Fibroblast of lung (primary cell): Measurements from ENCODE around the gene NEDD4L.

Source experiments
- CTCF ChIP-seq, 2 donors: IDR thresholded peaks in 1 of 2; conservative IDR thresholded peaks in 1 of 2; 1 replicate in 1 of 2; 2 replicates in 1 of 2; pipeline ENCODE4 v1.5.1; 2011 to 2012; ENCODE audit warnings: low read length in 2 of 2, control low read depth in 1 of 2, inconsistent platforms in 1 of 2, low read depth in 1 of 2, mild to moderate bottlenecking in 1 of 2
- EZH2 ChIP-seq: IDR thresholded peaks from 2 replicates; pipeline ENCODE4 v1.5.1; 2012; ENCODE audit warnings: low read length, control low read depth, mild to moderate bottlenecking; ENCODE audit errors: missing control alignments

GRCh38 chr18:58288921-58289797 lies 245.1 kb downstream of the NEDD4L start:
- no peak for TF ChIP-seq CTCF (conservative IDR thresholded peaks at IDR 0.05 in 1 of 2, IDR thresholded peaks at IDR 0.05 in 1 of 2; ENCODE audit: low read depth in 1 of 2, low read length in 2 of 2)
- TF ChIP-seq EZH2: no peak
